SK-N-SH (cell line): ENCODE measurements around the gene HAUS3.

ENCODE experiments used
- CTCF ChIP-seq: fragments of 200-600 bp; sonication (generic); IDR thresholded peaks from 2 replicates; pipeline ENCODE4 v1.6.1; 2017; ENCODE audit warnings: antibody characterized with exemption, mild to moderate bottlenecking, moderate library complexity
- ELF1 ChIP-seq: IDR thresholded peaks from 2 replicates; pipeline ENCODE4 v1.4.0; 2012
- GABPA ChIP-seq: IDR thresholded peaks from 2 replicates; pipeline ENCODE4 v1.4.0; 2012; ENCODE audit warnings: low read depth, mild to moderate bottlenecking
- IRF3 ChIP-seq: fragments of 150-350 bp; IDR thresholded peaks from 2 replicates; pipeline ENCODE4 v1.6.1; 2016; ENCODE audit warnings: mild to moderate bottlenecking, low read depth, low read length
- MAX ChIP-seq: IDR thresholded peaks from 2 replicates; pipeline ENCODE4 v1.4.0; 2012; ENCODE audit warnings: low read depth
- POLR2AphosphoS5 ChIP-seq: IDR thresholded peaks from 2 replicates; pipeline ENCODE4 v1.6.1; 2012; ENCODE audit warnings: low read depth, low read length
- RAD21 ChIP-seq: IDR thresholded peaks from 2 replicates; pipeline ENCODE4 v1.6.1; 2012; ENCODE audit warnings: mild to moderate bottlenecking, low read length

GRCh38 chr4:2284161-2284933 lies 42.4 kb upstream of the HAUS3 start:
- TF ChIP-seq ELF1 (no peak), CTCF (no peak), RAD21 (no peak), GABPA (no peak), POLR2AphosphoS5 (no peak), IRF3 (no peak), MAX (no peak)
